ENCODE measurements around the gene TPGS1.

Gene TPGS1

DNA sequence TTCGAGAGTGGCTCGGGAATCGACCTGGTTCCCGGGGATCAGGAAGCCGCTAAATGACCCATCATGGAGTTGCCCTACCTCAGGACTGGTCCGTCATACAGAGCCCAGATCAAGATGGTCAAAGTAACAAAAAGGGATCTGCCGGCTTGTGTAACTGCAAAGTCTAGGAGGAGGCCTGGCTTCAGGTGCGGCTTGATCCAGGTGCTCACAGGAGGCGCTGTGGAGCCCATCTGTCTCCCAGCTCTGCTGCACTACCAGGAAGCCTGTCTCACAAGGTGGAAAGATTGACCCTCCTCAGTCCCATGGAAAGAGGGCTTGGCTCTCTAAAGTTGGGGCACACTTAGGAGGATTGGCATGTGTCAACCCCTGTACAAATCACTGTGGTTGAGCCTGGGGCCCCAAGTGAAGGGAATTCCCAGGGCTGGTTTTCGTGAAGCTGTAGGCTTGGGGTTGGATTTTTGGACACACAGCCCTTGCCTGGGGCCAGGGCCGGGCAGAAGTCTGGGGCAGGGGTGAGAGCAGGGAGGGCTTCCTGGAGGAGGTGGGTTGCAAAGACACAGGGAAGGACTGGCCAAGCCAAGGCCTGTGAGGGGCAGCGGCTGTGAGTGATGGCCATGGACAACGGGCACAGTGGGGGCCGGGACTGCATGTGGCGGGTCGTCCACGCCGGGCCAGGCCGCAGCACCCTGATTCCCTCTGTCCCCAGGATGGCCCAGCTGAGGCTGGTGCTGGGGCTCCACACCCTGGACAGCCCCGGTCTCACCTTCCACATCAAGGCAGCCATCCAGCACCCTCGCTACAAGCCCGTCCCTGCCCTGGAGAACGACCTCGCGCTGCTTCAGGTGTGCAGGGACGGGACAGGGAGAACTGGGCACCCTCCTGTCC, 40.8 kb downstream of the TPGS1 start:
- peaks cover 10% of the 10 kb centered on the region for H3K4me1 ChIP-seq (ENCODE audit: insufficient read depth, low read length, severe bottlenecking)
- no peaks in the 10 kb centered on the region for H4K20me1 ChIP-seq (ENCODE audit: insufficient read depth, low read length)
- no peak for TF ChIP-seq EZH2 (IDR thresholded peaks at IDR 0.05; ENCODE audit: borderline replicate concordance, low read length)
- TF ChIP-seq, protein P1, sequence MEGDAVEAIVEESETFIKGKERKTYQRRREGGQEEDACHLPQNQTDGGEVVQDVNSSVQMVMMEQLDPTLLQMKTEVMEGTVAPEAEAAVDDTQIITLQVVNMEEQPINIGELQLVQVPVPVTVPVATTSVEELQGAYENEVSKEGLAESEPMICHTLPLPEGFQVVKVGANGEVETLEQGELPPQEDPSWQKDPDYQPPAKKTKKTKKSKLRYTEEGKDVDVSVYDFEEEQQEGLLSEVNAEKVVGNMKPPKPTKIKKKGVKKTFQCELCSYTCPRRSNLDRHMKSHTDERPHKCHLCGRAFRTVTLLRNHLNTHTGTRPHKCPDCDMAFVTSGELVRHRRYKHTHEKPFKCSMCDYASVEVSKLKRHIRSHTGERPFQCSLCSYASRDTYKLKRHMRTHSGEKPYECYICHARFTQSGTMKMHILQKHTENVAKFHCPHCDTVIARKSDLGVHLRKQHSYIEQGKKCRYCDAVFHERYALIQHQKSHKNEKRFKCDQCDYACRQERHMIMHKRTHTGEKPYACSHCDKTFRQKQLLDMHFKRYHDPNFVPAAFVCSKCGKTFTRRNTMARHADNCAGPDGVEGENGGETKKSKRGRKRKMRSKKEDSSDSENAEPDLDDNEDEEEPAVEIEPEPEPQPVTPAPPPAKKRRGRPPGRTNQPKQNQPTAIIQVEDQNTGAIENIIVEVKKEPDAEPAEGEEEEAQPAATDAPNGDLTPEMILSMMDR (IDR thresholded peaks at IDR 0.05; ENCODE audit: low read length) = no peak
- no peak overlapping the region for H2AFZ ChIP-seq (ENCODE audit: low read length)
- H3K27ac ChIP-seq (ENCODE audit: low read depth, low read length, poor library complexity, severe bottlenecking) = no peak overlapping the region
- no peaks in the 10 kb centered on the region for H3K9me2 ChIP-seq (ENCODE audit: low read depth, low read length)
- H3K4me3 ChIP-seq (ENCODE audit: low read depth, low read length, poor library complexity, severe bottlenecking) = no peak overlapping the region
- H3K9ac ChIP-seq (ENCODE audit: low read length) = no peak overlapping the region
- no peaks in the 10 kb centered on the region for H3K27me3 ChIP-seq (ENCODE audit: insufficient read depth, low read length)
- no peaks in the 10 kb centered on the region for H3K36me3 ChIP-seq (ENCODE audit: insufficient read depth, low read length)
- H3K79me2 ChIP-seq (ENCODE audit: insufficient read depth, low read length) = no peaks in the 10 kb centered on the region
- H3F3A ChIP-seq (ENCODE audit: insufficient read depth, low read length) = no peaks in the 10 kb centered on the region
- H3K9me3 ChIP-seq (ENCODE audit: low read length) = no peaks in the 10 kb centered on the region
- H3K4me2 ChIP-seq (ENCODE audit: low read length) = no peak overlapping the region

DNA sequence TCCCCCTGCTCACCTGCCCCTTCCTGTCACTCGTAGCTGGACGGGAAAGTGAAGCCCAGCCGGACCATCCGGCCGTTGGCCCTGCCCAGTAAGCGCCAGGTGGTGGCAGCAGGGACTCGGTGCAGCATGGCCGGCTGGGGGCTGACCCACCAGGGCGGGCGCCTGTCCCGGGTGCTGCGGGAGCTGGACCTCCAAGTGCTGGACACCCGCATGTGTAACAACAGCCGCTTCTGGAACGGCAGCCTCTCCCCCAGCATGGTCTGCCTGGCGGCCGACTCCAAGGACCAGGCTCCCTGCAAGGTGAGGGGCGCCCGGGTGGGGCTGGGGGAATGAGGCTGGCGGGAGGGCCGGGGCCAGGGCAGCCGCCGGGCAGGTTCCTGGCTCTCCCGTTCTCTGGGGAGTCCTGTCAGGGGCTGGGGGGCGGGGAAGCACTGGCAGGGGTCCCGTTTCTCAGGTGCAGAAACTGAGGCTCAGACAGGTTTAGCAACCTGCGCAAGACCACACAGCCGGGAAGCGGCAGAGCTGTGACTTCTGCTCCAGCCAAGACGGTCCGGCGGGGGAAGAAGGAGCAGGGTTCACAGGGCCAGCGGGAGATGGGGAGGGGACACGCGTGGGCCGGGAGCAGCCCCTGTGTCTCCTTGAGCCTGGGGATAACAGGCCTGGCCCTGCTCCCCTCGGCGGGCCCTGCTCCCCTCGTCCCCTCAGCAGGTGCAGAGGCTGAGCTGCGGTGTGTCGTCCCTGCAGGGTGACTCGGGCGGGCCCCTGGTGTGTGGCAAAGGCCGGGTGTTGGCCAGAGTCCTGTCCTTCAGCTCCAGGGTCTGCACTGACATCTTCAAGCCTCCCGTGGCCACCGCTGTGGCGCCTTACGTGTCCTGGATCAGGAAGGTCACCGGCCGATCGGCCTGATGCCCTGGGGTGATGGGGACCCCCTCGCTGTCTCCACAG, 41.9 kb downstream of the TPGS1 start:
- Histone ChIP-seq H3K27me3 (ENCODE audit: insufficient read depth, low read length) (no peaks in the 10 kb centered on the region), H3K9ac (ENCODE audit: low read length) (no peak overlapping the region), H3K4me3 (ENCODE audit: low read depth, low read length, poor library complexity, severe bottlenecking) (no peak overlapping the region), H3F3A (ENCODE audit: insufficient read depth, low read length) (no peaks in the 10 kb centered on the region), H3K79me2 (ENCODE audit: insufficient read depth, low read length) (no peaks in the 10 kb centered on the region), H3K9me3 (ENCODE audit: low read length) (no peaks in the 10 kb centered on the region), H2AFZ (ENCODE audit: low read length) (no peak overlapping the region), H3K4me2 (ENCODE audit: low read length) (no peak overlapping the region), H4K20me1 (ENCODE audit: insufficient read depth, low read length) (no peaks in the 10 kb centered on the region), H3K36me3 (ENCODE audit: insufficient read depth, low read length) (no peaks in the 10 kb centered on the region), H3K9me2 (ENCODE audit: low read depth, low read length) (no peaks in the 10 kb centered on the region), H3K4me1 (ENCODE audit: insufficient read depth, low read length, severe bottlenecking) (peaks cover under 1% of the 10 kb centered on the region), H3K27ac (ENCODE audit: low read depth, low read length, poor library complexity, severe bottlenecking) (no peak overlapping the region)
- TF ChIP-seq EZH2 (IDR thresholded peaks at IDR 0.05; ENCODE audit: borderline replicate concordance, low read length) = no peak
- TF ChIP-seq, protein P1 (IDR thresholded peaks at IDR 0.05; ENCODE audit: low read length) = no peak

DNA sequence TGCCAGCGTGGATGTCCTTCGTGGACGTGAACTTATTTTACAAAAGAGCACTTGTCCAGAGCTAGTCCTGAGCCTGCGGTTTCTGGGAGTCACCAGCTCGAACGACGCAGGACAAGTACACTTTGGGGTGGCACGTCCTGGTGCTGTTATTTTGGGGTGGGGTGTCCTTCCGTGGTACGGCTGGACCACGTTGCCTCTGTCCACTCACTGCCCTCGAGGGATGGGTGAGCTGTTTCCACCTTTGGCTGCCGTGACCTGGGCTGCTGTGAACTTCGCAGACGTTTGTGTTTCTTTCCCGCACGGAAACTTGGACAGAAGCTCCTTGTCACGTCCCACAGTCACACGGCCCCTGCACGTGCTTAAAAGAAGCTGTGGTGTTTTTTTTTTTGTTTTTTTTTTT, 47.5 kb downstream of the TPGS1 start:
- Histone ChIP-seq H2AFZ (ENCODE audit: low read length) (no peak overlapping the region), H3K4me2 (ENCODE audit: low read length) (no peak overlapping the region), H3K36me3 (ENCODE audit: insufficient read depth, low read length) (no peaks in the 10 kb centered on the region), H3K27me3 (ENCODE audit: insufficient read depth, low read length) (no peaks in the 10 kb centered on the region), H3K9me3 (ENCODE audit: low read length) (no peaks in the 10 kb centered on the region), H4K20me1 (ENCODE audit: insufficient read depth, low read length) (no peaks in the 10 kb centered on the region), H3K79me2 (ENCODE audit: insufficient read depth, low read length) (no peaks in the 10 kb centered on the region), H3K4me3 (ENCODE audit: low read depth, low read length, poor library complexity, severe bottlenecking) (no peak overlapping the region), H3K4me1 (ENCODE audit: insufficient read depth, low read length, severe bottlenecking) (no peaks in the 10 kb centered on the region), H3F3A (ENCODE audit: insufficient read depth, low read length) (no peaks in the 10 kb centered on the region), H3K9ac (ENCODE audit: low read length) (no peak overlapping the region), H3K9me2 (ENCODE audit: low read depth, low read length) (no peaks in the 10 kb centered on the region), H3K27ac (ENCODE audit: low read depth, low read length, poor library complexity, severe bottlenecking) (no peak overlapping the region)
- no peak for TF ChIP-seq EZH2 (IDR thresholded peaks at IDR 0.05; ENCODE audit: borderline replicate concordance, low read length)
- TF ChIP-seq, protein P1 (IDR thresholded peaks at IDR 0.05; ENCODE audit: low read length) = no peak

All from OCI-LY1 (cell line).